Upper lobe of right lung (tissue), 1 donor: ENCODE results near the gene NFE2. TPM values are rescaled to one million over a fixed set of nuclear protein-coding genes. Genes with fewer than 3 reads are reported as not detected.

Source experiments
- ATAC-seq: fragments of 200-7000 bp; cut with Tn5 transposase; one replicate; pipeline ENCODE4 v1.9.1; 2020; ENCODE audit warnings: mild to moderate bottlenecking, moderate library complexity
- DNase-seq: peaks from one replicate; pipeline ENCODE4 v3.0.0-alpha.2; 2020
- H3K27ac ChIP-seq: fragments of 200-600 bp; one replicate; pipeline ENCODE4 v1.8.0; 2022
- H3K27me3 ChIP-seq: fragments of 200-600 bp; one replicate; pipeline ENCODE4 v1.8.0; 2022; ENCODE audit warnings: mild to moderate bottlenecking
- H3K36me3 ChIP-seq: fragments of 200-600 bp; one replicate; pipeline ENCODE4 v1.8.0; 2022
- H3K4me1 ChIP-seq: fragments of 200-600 bp; one replicate; pipeline ENCODE4 v1.8.0; 2022
- H3K4me3 ChIP-seq: fragments of 200-600 bp; one replicate; pipeline ENCODE4 v1.8.0; 2022; ENCODE audit warnings: mild to moderate bottlenecking
- H3K9me3 ChIP-seq: fragments of 200-600 bp; one replicate; pipeline ENCODE4 v1.8.0; 2022
- CTCF ChIP-seq: fragments of 200-600 bp; IDR thresholded peaks from one replicate; pipeline ENCODE4 v1.8.0; 2022; ENCODE audit warnings: antibody characterized with exemption
- intact Hi-C: fragments of 100-400 bp; cut with DNase I; formaldehyde crosslinking; loops from one replicate; pipeline ENCODE4 v1.11.0; 2022
- total RNA-seq: library from RNA; stranded (reverse); fragmentation: NEBNext Ultra II Directional; extraction: Animal tissue kit (Norgen Biotek cat#: 25700); gene quantifications from one replicate; pipeline ENCODE4 v1.2.1, GENCODE V29; 2021
- donor health status: DM: no; HTN: yes; CAD: no; lungs with severe emphysema.

The NFE2 gene
- total RNA-seq, 1 donor from 2014 or later = 7.5 TPM

DNA sequence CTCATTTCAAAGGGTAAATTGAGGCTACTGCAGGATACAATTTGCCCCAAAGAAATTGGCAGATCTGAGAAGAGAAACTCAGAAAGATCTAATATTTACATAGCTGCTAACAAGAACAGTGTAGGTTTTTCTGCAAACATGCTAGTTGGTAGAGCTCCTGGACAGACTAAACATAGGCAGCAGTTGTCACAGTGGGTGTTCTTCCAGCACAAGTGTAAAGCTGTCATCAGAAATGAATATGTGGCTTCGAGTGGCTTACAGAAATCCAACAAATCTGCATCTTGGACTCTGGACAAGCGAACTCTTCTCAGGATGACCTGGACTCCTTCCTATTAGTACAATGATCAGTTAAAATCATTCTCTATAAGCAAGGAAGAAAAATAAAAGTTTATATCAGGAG, 26.8 kb downstream of the NFE2 start:
- peaks cover 13% of the 10 kb centered on the region for H3K36me3 ChIP-seq
- no peak for TF ChIP-seq CTCF
- ATAC-seq = no peak

DNA sequence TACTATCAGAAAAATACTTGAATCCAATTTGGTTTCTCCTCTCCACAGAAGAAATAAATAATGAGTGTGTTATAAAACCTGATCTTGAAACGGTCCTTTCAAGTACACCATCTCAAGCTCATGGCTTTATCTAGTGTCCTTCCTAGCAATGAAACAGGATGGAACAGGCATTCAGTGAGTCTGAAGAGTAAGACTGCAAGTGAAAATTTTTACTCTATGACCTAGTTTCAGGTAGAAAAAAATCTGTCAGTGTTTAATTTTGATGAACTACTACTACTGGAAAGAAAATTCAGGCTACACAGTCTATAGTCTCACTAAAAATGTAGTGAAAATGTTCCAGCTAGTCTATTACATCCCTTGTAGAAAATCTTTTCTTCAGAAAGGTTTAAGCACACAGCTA, 28.6 kb downstream of the NFE2 start:
- H3K9me3 ChIP-seq = no peaks in the 10 kb centered on the region
- H3K27me3 ChIP-seq = no peaks in the 10 kb centered on the region
- intact Hi-C loops = no loop called here
- no peaks in the 10 kb centered on the region for H3K4me1 ChIP-seq
- no peak for TF ChIP-seq CTCF
- no peak overlapping the region for H3K27ac ChIP-seq
- H3K36me3 ChIP-seq = peaks cover 13% of the 10 kb centered on the region
- DNase-seq = no peak
- no peak for ATAC-seq
- H3K4me3 ChIP-seq = no peak overlapping the region

More for the DNA sequence above, 26.8 kb downstream of the NFE2 start:
- Histone ChIP-seq H3K4me1 (peaks cover 17% of the 10 kb centered on the region), H3K27me3 (no peaks in the 10 kb centered on the region), H3K27ac (no peak overlapping the region), H3K4me3 (no peak overlapping the region), H3K9me3 (no peaks in the 10 kb centered on the region)
- DNase-seq = no peak
- intact Hi-C loops = no loop called here

- ATAC-seq (no peak), DNase-seq (no peak)
- Histone ChIP-seq H3K27ac (no peak overlapping the region), H3K9me3 (no peaks in the 10 kb centered on the region), H3K27me3 (no peaks in the 10 kb centered on the region), H3K36me3 (peaks cover 13% of the 10 kb centered on the region), H3K4me3 (no peak overlapping the region), H3K4me1 (no peaks in the 10 kb centered on the region)
- TF ChIP-seq CTCF = no peak
- intact Hi-C loops = no loop called here
These were observed 30.5 kb downstream of the NFE2 start for GRCh38 chr12:54270345-54270744.

GRCh38 chr12:54266852-54267251, 34.0 kb downstream of the NFE2 start:
- TF ChIP-seq CTCF = no peak
- no peaks in the 10 kb centered on the region for H3K27me3 ChIP-seq
- ATAC-seq (no peak), DNase-seq (no peak)
- intact Hi-C loops = no loop called here
- no peak overlapping the region for H3K27ac ChIP-seq
- no peaks in the 10 kb centered on the region for H3K36me3 ChIP-seq
- peaks cover 11% of the 10 kb centered on the region for H3K4me1 ChIP-seq
- H3K4me3 ChIP-seq = no peak overlapping the region
- no peaks in the 10 kb centered on the region for H3K9me3 ChIP-seq

GRCh38 chr12:54265364-54265812, 35.4 kb downstream of the NFE2 start:
- no peak overlapping the region for H3K27ac ChIP-seq
- intact Hi-C loops = no loop called here
- ATAC-seq (no peak), DNase-seq (no peak)
- no peaks in the 10 kb centered on the region for H3K9me3 ChIP-seq
- H3K4me3 ChIP-seq = no peak overlapping the region
- no peaks in the 10 kb centered on the region for H3K36me3 ChIP-seq
- no peak for TF ChIP-seq CTCF
- H3K4me1 ChIP-seq = peaks cover 14% of the 10 kb centered on the region
- no peaks in the 10 kb centered on the region for H3K27me3 ChIP-seq

GRCh38 chr12:54262403-54262925, 38.4 kb downstream of the NFE2 start:
- H3K27ac ChIP-seq = no peak overlapping the region

More at GRCh38 chr12:54262403-54262925, 38.4 kb downstream of the NFE2 start:
- no peak for TF ChIP-seq CTCF
- no peaks in the 10 kb centered on the region for H3K9me3 ChIP-seq
- ATAC-seq (no peak), DNase-seq (no peak)
- H3K36me3 ChIP-seq = no peaks in the 10 kb centered on the region
- no peak overlapping the region for H3K4me3 ChIP-seq
- H3K27me3 ChIP-seq = no peaks in the 10 kb centered on the region
- intact Hi-C loops = no loop called here
- H3K4me1 ChIP-seq = peaks cover 34% of the 10 kb centered on the region
